NCI-H1694 (cell line): Measurements from ENCODE around the gene PNPLA2.

Source experiments
- DNase-seq: peaks from one replicate; lab custom pipeline; 2025; lab: John Stamatoyannopoulos, UW

The PNPLA2 gene

DNA sequence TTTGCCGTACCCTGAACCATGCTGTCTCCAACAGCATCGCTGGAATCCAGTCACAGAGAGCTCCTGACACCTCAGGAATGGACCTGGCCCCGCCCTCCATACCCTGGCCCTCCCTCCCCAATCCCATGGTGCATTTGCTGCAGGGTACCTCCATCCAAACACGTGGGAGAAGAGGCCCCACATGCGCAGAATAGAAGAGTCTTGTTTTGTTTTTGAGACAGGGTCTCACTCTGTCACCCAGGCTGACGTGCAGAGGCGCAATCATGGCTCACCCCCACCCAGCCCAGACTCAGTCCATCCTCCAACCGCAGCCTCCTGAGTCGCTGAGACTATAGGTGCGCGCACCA is 2.3 kb upstream of the PNPLA2 start:
- DNase-seq = no peak

DNA sequence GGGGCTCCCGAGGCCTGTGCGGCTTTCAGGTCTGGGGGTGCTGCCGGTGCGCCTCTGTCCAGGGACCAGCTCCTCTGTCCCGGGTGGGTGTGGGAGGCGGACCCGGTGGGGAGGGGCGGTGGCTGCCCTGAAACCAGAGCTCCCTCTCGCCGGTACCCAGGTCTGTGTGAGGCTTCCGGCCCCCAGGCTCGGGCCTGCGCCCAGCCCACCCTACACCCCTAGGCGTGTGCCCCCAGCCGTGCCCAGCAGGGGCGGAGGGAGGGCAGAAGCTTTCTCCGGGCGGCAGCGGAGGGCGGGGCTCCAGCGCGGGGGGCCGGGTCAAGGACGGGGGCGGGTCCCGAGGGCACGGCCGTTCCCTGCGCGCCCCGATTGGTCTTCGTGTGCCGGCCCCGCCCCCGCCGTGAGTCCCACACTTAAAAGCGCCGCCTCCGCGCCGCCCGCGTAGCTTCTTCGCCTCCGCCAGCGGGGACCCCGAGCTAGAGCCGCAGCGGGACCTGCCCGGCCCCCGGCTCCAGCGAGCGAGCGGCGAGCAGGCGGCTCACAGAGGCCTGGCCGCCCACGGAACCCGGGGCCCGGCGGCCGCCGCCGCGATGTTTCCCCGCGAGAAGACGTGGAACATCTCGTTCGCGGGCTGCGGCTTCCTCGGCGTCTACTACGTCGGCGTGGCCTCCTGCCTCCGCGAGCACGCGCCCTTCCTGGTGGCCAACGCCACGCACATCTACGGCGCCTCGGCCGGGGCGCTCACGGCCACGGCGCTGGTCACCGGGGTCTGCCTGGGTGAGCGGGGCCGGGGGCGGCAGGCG is 616 bp downstream of the PNPLA2 start:
- DNase-seq = peak; percentile 52

DNA sequence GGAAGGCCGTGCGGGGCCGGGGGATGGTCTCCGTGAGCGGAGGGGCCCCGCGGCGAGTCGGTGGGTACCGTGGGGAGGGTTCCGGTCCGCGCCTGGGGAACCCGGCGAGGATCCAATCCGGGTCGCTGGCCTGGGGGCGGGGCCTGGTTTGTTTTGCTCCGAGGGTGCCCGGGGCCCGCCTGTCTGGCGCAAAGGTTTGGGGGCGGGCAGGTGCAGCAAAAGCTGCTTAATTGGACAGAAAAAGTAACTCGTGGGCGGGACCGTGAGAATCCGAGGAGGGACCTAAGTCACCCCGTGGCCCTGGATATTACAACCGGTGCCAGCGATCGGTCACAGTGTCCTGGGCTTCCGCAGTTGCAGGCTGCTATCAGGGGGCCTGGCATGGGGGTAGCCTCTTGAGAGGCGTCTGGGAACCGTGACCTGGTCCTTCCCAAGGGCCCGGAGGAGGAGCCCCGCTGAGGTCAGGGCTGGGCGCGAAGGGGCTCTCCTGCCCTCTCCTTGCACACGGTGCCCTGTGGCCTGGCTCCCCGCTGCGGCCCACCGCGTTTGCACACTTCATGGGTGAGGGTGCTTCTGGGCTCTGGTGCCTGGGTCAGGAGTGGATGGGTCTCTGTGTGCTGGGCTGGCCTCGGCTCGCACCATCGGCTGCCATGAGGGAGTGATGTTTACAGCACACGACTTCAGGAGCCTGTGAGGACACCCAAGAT is 1.4 kb downstream of the PNPLA2 start:
- DNase-seq = no peak

DNA sequence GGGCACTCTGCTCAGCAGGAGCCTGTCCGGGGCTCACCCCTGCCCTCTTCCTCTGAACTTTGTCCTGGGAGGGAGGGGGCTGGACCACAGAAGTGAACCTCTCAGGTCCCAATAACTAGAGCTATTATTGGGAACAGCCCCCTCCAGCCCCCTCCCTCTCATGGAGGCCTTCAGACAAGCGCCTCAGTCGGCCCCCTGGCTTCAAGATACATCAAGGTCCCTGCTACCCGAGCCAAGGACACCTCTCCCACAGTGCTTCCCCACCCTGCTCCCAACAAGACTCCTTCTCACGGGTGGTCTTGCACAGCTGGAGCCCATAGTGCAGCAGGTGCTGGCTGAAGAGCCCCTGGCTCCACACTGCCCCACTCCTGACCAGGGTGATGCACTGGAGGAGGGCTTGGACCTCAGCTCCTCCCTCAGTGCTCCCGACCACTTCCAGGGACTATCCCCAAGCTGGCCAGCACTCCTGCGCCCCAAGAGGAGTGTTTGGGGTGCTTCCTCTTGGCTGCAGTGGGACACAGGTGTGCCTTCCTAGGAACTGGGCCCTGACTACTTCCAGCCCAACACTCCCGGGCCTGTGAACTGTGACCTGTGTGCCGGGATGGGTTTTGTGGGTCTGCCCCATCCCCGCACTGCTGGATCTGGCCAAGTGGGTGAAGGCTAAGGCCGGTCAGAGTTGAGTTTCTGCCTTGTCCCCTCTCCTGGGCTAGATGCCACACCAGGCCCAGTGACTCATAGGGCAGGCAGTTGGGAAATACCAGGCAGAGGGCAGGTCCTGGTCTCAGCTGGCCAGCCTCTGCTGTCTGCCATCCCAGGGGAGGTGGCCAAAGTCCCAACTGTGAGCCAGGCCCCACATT is 2.2 kb downstream of the PNPLA2 start:
- DNase-seq = no peak

DNA sequence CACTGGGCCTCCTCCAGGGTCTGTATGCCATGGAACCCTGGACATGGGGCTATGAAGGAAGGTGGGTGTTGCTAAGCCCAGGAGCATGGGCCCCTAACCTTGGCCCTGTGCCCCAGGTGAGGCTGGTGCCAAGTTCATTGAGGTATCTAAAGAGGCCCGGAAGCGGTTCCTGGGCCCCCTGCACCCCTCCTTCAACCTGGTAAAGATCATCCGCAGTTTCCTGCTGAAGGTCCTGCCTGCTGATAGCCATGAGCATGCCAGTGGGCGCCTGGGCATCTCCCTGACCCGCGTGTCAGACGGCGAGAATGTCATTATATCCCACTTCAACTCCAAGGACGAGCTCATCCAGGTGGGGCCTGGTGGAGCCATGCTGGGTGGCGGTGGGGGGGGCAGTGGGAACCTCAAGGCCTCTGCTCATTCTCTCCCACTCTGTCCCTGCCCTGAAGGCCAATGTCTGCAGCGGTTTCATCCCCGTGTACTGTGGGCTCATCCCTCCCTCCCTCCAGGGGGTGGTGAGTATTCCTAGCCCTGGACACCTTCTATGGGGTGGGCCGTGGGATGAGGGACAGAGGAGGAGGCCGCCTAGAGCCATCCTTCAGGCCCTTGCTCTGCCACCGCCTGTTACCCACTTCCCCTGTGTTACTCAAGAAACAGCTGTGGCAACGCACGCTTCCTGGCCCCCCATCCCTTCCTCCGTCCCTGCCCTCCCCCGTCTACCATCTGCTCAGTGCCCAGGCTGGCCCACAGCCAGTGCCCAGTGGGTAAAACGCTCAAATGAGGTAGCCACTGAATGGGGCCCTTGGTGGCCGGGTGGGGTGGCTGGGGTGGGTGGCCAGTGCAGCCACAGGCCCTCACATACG is 3.0 kb downstream of the PNPLA2 start:
- no peak for DNase-seq

DNA sequence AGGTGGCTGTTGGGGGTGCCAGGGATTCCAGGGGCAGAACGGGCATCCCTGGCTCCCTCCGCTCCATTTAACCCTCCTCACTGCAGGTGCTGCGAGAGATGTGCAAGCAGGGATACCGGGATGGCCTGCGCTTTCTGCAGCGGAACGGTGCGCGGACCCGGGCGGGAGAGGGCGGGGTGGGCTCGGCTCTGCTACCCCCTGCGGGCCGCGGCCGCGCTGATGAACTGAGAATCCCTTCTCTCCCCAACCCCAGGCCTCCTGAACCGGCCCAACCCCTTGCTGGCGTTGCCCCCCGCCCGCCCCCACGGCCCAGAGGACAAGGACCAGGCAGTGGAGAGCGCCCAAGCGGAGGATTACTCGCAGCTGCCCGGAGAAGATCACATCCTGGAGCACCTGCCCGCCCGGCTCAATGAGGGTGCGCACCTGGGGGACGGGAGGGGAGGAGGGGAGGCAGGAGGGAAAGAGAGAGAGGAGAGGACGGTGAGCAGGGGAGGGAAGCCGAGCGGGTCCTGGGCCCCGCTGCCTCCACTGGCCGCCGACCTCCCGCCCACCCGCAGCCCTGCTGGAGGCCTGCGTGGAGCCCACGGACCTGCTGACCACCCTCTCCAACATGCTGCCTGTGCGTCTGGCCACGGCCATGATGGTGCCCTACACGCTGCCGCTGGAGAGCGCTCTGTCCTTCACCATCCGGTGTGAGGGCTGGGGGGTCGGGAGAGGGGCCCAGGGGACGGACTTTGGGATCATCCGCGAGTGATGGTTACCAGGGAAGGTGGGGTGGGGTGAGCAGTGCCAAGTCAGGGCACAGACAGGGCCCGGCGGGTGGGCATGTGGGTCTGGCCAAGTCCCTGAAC is 5.0 kb downstream of the PNPLA2 start:
- no peak for DNase-seq

DNA sequence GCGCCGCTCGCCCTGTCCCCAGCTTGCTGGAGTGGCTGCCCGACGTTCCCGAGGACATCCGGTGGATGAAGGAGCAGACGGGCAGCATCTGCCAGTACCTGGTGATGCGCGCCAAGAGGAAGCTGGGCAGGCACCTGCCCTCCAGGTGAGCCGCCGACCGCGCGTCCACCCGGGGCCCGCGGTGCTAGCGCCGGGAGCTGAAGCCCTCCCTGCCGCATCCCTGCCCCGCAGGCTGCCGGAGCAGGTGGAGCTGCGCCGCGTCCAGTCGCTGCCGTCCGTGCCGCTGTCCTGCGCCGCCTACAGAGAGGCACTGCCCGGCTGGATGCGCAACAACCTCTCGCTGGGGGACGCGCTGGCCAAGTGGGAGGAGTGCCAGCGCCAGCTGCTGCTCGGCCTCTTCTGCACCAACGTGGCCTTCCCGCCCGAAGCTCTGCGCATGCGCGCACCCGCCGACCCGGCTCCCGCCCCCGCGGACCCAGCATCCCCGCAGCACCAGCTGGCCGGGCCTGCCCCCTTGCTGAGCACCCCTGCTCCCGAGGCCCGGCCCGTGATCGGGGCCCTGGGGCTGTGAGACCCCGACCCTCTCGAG is 5.7 kb downstream of the PNPLA2 start:
- DNase-seq = no peak

DNA sequence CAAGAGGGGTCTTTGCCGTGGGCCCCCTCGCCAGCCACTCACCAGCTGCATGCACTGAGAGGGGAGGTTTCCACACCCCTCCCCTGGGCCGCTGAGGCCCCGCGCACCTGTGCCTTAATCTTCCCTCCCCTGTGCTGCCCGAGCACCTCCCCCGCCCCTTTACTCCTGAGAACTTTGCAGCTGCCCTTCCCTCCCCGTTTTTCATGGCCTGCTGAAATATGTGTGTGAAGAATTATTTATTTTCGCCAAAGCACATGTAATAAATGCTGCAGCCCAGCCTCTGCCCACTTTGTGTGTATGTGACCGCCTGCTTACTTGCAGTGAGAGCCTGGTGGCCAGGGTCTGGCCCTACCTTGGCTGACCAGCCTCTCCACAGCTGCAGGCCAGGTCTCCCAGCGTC is 6.2 kb downstream of the PNPLA2 start:
- no peak for DNase-seq

DNA sequence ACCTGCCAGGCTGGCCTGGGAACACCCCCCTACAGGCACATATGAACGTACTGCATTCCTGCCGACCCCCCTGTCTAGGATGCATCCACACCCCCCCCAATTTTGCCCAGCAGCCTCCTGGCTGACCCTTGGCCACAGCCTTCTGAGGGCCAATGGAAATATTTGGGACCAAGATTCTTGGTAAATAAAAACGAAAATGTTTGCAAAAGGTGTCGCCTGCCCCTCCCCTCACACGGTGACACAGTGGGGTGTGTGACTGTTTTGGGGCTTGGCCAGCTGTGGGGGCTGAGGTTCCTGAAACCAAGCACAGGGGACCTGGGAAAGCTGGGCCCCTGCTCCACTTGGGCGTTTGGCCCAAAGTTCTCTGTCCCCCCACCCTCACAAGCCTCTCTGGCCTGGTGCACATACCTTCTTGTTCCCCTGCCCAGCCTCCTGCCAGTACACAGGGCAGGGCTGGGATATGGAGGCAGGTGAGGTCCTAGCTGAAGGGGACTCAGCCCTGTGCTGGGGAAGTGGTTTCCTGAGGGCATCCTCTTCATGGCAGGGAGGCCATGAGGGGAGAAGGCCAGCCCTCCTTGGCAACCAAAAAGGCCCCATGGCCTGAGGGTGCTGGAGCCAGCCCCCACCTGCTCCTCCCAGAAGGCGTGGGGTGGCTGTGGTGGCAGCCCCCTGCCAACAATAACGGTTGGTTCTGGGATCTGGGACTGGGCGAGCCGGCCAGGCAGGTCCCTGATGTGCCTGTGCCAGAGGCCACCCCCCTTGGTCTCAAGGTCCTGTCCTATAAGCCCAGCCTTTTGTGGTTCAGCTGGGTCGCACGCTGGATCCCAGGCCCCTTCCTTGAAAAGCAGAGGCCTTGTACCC is 6.9 kb downstream of the PNPLA2 start:
- DNase-seq = no peak

DNA sequence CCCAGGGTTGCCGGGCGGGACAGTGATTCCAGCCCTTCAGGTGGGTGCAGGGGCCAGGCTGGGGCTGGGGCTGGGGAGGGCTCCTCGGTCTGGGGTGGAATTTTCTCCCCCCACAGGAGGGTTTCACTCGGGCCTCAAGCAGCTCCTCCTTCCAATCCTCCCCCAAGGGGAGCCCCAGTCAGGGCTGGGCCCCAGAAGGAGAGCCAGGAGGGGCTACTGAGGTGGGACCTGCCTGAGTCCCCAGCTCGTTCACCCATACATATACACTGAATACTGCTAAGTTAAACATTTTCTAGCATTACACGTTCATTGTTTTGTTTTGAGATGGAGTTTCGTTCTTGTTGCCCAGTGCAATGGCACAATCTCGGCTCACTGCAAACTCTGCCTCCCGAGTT is 7.5 kb downstream of the PNPLA2 start:
- no peak for DNase-seq

DNA sequence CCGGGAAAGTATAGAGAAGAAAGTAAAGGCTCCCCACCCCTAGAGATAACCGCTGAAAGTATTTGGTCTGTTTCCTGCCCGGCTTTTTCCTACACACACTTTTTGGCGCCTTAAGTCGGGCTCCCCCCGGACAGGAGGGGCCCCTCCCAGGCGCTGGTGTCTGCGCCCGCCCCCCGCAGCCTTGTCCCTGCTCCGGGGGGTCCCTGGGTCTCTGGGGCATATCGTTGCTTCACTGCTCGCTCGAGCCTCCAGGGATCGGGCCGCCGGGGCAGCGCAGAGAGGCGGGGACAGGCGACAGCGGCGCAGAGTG is 8.1 kb downstream of the PNPLA2 start:
- no peak for DNase-seq

DNA sequence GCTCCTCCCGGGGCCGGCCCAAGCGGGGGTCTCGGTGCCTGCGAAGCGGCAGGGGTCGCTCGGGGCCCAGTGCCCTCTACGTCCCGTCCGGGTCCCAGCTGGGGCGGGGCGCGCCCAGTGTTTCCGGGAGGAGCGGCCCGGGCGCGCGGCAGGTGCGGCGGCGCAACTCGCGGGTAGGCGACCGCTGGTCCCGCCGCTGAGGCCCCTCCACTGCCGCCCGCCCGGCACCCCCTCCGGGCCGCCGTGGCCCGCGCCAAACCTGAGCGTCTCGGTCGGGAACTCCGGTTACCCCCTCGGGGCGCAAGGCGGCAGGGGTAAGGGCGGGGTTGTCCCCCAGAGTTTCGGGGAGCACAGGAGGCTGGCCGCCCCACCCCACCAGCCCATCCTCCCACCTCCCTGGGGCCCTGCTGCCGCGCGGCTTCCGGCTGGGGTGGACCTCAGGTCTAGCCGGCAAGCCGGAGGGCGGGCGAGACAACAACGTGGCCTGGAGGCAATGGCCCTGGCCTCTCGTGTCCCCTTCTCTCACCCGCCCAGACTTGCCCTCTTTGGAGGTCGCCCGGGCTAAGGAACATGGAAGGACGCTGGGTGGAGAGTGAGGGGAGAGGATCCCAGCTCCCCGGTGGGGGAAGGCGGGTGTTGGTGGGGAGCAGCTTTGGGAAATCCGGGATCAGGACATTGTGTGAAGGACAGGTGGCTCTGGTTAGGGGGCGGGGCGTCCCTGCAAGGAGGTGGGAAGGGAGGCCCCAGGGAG is 8.6 kb downstream of the PNPLA2 start:
- DNase-seq = no peak

DNA sequence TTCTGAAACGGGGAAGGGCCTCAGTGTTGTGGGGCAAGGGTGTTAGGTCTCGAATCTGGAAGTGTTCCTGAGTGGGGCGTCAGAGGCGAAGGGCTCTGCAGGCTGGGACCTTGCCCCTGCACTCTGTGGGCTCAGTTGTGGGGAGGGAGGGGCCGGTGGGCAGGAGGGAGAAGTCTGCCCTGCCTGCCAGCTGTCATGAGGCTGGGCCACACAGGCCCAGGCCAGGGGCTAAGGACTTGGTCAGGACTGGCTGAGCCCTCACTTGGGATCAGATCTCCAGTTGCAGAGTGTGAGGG is 9.1 kb downstream of the PNPLA2 start, which contains the start of gene CRACR2B:
TSS of gene CRACR2B (plus strand) at position 23 of the 296 bp plus-strand sequence. CDS start 689 bp downstream, outside the sequence.
- no peak for DNase-seq

DNA sequence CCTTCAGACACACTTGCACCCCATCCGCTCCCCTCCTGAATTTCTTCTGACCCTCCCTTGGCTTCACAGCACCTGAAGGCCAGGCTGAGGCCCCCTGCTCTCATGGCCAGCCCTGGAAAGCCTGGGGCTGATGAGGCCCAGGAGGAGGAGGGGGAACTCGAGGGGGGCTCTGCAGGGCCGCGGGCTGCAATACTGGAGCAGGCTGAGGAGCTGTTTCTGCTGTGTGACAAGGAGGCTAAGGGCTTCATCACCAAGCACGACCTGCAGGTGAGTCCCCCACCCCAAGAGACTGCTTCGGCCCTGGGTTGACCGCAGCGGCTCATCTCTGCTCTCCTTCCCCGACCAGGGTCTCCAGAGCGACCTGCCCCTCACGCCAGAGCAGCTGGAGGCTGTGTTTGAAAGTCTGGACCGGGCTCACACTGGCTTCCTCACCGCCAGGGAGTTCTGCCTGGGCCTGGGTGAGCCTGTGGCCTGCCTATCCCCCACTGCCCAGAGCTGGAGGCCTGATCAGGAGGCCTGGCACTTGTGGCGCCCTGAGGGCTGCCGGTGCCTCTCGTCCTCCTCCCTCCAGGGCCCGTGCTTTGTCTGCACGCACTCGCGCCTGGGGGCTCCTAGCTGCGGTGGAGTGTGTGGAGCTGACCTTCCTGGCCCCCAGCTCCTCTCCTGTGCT is 9.9 kb downstream of the PNPLA2 start:
- DNase-seq = no peak

DNA sequence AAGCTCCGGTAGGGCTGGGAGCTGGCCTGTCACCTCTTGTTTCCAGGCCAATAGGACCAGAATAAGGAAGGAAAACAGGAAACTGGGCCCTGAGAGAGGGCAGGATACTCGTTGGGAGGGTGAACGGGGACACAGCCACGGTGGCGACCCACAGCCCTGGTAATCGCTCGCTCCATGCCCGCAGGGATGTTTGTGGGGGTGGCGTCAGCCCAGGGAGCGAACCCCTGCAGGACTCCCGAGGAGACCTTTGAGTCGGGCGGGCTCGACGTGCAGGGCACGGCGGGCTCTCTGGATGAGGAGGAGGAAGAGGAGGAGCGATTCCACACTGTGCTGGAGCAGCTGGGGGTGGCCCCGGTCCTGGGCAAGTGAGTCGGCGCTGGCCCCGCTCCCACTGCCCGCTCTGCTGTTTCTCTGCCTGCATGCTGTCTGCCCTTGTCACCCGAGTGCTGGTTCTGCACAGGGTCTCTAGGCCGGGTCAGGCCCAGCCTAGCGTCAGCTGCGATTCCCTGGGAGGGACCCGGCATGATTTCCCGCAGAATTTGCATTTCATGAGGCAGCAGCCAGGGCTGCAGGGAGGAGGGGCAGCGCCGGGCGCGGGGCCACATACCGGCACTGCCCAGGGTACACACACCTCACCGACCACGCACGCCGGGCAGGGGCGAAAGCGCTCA is 10.6 kb downstream of the PNPLA2 start:
- no peak for DNase-seq

DNA sequence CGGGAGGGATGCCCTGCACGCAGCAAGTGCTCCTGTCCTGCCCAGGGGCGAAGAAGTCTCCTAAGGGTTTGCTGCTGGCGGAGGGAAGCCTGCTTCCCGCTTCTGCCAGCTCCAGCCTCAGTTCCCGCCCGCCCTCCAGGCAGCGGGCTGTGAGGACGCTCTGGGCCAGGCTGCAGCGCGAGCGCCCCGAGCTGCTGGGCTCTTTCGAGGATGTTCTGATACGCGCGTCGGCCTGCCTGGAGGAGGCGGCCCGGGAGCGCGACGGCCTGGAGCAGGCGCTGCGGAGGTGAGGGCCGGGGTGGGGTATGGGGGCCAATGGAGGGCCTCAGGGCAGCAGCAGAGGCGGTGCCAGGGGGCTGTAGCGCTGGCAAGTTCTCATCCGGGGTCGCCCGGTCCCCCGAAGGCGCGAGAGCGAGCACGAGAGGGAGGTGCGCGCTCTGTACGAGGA is 11.2 kb downstream of the PNPLA2 start:
- DNase-seq = no peak

DNA sequence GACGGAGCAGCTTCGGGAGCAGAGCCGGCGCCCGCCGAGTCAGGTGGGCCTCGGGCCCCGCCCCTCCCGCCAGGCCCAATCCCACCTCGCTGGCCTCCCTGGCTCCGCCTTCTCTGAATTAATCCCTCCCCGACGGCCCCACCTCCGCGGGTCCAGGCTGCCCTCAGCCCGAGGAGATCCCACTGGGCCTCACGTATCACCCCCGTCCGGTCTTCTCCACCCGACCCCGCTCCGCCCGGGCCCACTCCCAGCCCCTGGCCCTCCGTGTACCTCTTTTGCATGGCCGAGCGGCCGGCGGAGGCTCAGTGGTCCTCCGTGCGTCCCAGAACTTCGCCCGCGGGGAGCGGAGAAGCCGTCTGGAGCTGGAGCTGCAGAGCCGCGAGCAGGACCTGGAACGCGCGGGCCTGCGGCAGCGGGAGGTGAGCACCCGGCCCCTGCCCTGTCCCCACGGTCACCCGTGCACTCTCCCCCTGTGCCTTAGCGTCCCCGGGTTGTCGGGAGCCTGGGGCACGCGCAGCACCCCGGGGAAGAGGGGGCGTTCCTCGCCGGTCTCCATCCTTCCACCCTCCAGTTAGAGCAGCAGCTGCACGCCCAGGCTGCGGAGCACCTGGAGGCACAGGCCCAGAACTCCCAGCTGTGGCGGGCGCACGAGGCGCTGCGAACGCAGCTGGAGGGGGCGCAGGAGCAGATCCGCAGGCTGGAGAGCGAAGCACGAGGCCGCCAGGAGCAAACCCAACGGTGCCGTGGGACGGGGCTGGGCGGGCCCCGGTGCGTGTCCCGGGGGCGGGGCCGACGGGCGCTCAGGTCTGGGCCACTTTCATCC is 11.8 kb downstream of the PNPLA2 start:
- peak; percentile 54 for DNase-seq
